HG03439 (cell line): ENCODE data around the gene CEP295NL.
"Not testable (repeated sequence)": the region's sequence is repeated elsewhere in the genome, so short reads cannot be mapped to it uniquely, and the experiment has no call there.

ENCODE experiments used
- ATAC-seq: cut with Tn5 transposase; IDR thresholded peaks from one replicate; pipeline ENCODE4 v1.9.1; 2021; ENCODE audit warnings: mild to moderate bottlenecking, moderate library complexity; ENCODE audit not compliant: unreplicated experiment

The CEP295NL gene, protein sequence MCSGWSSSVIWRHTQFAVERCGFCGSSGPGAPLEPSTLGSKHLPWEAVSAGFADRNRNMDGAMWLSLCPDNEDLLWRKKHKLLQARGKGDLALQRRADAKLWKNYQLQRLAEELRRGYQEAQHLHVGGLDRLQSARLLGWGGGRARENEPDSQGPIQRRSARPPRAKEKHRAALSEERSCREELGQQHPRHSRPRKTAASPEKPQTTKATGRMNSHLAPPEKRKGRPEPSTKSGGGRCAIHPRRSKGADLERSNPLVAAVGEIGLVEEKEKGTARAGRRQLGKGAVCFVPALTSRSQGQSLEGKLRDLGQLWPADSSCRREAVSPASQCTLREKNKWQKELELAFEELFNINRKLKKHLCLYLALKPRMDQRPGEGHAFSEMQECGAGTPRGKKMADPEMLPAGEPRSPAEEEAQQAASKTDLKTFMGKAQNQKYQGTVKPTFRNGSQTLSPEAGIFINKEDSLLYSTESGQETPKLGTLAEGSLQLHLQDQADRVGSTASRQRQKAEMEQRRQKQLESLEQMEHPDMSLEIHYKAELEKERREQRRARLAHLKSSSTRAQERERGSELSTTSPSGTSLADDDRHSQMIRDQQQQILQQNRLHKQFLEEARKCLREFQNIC

DNA sequence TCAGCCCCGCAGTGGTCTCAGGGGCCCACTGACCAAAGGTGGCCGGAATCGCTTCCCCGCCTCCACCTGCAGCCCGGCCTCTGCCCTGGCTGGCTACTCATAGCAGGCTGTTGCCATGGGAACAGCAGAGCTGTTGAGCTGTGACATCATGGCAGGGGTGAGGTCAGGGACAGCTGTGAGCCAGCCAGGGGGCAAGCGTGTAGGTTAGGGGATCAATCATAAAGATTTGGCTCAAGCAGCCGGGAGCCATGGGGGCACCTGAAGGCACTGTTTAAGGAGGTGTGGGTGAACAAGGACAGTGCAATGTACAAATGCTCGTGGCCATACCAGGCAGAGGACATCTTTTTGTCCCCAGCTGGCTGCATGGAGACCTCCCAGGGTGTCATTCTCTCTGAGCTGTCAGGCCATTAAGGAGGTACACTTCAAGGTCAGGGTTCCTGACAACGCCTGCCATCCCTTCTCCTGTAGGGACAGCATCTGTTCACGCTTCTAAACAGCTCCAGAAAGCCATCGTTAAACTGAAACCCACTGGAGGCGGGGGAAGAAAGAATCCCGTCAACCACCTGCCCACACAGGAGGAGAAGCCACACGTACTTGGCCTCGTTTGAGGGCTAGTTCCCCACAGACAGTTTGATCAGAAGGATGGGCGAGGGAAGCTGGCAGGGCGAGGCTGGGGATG is at the start of gene CEP295NL:
Gene CEP295NL (minus strand): TSS at position 101 of the 679 bp plus-strand sequence. CDS start 1,373 bp downstream, outside the sequence.
- no peak for ATAC-seq

DNA sequence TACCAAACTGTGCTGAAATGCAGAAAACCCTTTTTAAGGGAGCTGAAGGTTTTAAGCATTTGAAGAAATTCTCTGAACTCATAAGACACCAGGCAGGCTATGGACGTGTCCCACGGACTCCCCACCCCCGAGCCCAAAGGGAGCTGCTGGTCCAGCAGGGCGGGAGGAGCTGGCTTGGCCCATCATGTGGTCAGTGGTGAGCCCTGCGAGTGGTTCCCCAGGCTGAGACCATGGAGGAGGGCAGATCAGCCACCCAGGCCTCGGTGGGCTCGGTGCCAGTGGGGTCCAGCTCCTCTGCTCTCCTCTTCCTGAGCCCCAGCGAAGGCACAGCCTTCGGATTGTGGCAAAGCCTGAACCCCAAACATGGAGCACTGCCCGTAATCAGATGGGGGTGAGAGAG is 49.7 kb upstream of the CEP295NL start:
- ATAC-seq, result no peak

DNA sequence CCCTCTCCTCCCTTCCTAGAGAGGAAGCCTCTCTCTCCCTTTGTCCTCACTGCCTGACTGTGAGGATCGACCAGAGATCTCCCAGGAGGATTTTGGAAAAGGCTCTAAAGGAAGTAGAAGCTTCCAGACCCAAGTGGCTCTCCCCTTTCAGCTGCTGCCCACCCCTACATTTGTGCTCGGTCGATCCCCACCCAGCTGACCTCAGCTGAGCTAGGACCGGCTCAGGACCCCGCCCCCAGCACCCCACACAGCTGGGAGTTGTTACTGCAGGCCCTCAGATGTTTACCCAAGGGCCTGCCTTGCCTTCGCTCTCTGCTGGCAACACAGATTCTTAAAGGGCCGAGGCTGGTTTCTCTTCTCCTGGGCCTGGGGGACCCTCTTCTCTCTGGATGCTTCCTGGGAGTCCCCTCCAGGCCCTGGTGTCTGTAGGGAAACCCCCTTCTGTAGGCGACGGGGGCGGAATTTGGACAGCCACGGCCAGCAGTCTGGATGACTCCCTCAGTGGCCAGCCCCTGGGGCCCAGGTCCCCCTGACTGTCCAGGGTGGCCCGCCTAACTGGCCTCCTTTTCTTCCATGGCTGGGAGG is 49.1 kb upstream of the CEP295NL start:
- no peak for ATAC-seq

DNA sequence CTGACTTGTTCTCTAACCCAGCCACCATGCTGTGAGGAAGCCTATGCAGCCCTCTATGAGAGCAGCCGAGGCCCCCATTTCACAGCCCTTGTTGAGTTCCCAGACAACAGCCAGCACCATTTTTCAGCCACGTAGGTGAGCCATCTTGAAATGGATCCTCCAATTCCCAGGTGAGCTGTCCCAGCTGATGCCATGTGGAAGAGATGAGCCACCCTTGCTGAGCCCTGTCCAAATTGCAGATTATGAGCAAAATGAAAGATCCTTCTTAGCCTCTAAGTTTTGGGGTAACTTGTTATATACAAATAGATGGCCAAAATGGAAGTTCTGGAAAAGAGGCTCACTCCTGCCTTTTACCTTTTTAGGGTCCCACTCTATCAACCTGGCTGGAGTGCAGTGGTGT is 47.9 kb upstream of the CEP295NL start:
- no peak for ATAC-seq

DNA sequence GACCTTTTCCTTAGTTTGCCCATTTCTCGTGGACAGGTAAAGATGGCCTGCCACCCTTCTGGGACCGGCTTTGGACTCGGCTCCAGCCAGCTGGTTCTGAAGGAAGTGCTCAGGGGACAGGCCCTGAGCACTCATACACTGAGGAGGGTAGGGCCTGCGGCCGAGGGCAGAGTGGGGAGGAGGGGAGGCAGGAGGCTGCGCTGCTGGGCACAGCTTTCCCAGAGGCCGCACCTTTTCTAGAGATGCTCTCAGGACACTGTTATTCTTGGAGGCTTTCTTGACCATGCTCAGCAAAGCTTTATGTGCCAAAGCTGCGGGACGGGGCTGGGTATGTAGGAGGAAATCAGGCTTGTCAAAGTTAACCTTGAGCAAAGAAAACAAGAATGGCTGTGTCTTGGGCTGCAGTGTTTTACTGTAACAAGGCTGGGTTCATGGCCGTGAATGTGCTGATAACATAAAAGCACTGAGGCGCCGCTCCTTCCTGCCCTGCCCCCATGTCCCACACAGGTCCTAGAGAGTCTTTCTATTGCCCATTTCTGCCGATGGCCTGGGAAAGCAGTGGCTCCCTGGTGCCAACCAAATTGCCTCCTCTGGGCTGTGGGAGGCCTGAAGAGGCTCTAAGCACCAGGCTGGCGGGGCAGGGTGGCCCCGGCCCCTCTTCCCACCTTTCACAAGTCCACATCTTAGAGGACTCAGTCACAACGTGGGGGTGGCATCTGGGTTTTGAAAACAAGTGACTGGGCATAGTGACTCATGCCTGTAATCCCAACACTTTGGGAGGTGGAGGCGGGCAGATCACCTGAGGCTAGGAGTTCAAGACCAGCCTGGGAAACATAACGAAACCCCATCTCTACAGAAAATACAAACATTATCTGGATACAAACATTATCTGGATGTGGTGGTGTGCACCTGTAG is 44.5 kb upstream of the CEP295NL start:
- no peak for ATAC-seq

DNA sequence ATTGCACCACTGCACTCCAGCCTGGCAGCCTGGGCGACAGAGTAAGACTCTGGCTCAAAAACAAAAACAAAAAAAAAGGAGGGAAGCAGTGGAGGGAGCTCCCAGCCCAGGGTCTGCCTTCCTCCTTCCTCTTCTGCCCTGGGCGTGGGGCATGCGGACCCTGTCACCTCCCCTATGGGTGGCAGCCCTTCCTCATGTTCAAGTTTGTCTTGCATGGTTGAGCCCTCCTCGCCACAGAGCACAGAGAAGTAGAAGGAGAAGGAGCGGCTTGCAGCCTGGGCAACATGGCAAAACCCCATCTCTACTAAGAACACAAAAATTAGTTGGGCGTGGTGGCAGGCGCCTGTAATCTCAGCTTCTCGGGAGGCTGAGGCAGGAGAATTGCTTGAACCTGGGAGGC is 43.6 kb upstream of the CEP295NL start:
- no peak for ATAC-seq

DNA sequence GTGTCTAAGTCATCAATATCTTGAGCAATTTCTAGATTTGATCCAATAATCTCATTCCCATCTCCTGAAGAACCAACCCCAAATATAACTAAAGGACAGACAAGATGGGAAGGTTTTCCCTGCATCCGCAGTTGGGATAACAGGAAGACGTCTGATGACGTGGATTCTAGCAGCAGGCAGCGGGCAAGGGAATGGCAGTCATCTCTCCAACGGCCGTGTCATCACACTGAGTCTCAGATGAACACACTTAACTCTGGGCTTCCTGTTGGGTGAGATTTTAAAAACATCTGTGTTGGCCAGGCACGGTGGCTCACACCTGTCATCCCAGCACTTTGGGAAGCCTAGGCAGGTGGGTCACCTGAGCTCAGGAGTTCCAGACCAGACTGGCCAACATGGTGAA is 43.1 kb upstream of the CEP295NL start:
- ATAC-seq, result no peak

DNA sequence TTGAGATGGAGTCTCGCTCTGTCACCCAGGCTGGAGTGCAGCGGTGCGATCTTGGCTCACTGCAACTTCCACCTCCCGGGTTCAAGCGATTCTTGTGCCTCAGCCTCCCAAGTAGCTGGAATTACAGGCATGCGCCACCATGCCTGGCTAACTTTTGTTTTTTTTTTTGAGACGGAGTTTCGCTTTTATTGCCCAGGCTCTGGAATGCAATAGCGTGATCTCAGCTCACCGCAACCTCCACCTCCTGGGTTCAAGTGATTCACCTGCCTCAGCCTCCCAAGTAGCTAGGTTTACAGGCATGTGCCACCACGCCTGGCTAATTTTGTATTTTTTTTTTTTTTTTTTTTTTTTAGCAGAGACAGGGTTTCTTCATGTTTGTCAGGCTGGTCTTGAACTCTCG is 42.5 kb upstream of the CEP295NL start:
- not testable (repeated sequence) for ATAC-seq

DNA sequence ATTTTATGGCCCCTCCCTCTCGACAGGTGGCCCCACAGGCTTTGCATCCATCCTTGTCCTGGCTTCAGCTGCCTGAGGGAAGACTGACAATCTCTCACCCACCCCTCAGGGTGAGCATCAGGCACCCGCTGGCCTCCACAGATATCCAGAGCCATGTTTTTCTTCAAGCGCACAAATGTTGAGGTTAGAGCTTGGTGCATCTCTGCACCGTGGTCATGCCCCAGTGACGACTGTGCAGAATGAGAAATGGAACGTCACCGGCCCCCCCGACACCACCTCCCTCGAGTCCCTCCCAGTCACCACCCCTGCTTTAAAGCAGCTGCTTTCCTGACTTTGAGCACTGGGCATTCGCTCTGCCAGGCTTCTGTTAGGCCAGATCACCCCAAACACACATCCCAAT is 42.0 kb upstream of the CEP295NL start:
- no peak for ATAC-seq

DNA sequence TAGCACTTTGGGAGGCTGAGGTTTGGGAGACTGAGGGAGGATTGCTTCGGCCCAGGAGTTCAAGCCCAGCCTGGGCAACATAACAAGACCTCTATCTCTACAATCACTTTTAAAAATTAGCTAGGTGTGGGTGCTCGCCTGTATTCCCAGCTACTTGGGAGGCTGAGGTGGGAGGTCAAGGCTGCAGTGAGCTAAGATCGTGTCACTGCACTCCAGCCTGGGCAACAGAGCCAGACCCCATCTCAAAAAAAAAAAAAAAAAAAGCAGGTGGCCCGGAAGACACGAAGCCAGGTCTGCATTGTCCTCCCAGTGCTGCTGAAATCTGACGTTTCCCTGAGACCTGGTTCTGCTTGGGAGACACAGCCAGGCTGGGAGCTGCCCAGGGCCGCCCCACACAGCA is 41.0 kb upstream of the CEP295NL start:
- ATAC-seq, result no peak

DNA sequence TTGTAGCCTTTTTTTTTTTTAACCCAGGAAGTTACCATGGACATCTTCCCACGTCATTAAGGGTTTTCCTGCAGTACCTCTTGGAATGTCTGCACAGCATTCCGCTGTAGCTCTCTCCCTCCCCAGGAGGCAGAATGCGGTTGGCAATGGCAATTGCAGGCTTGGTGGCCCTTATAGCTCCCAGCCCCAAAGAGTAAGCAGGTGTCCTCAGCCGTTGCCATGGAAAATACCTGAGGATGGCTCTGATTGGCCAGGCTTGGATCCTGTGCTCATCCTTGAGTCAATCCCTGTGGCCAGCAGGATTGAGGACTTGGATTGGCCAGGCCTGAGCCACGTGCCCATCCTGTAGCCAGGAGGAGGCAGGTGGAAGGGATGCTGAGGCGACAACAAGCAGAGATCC is 37.7 kb upstream of the CEP295NL start:
- no peak for ATAC-seq

DNA sequence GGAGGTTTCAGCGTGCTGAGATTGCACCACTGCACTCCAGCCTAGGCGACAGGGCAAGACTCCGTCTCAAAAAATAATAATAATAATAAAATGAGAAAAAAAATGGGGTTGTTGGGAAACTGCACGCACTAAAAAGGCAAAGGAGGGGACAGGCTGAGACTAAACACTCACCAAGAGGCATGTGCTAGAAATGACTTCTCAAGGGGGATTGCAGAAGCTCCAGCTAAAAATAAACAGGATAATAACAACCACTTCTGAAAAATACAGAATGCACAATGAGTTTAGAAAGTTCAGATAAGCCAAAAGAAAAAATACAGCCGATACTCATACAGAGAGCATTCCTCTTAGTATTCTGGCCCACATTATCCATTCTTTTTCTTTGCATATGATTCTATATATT is 37.3 kb upstream of the CEP295NL start:
- ATAC-seq, result no peak

DNA sequence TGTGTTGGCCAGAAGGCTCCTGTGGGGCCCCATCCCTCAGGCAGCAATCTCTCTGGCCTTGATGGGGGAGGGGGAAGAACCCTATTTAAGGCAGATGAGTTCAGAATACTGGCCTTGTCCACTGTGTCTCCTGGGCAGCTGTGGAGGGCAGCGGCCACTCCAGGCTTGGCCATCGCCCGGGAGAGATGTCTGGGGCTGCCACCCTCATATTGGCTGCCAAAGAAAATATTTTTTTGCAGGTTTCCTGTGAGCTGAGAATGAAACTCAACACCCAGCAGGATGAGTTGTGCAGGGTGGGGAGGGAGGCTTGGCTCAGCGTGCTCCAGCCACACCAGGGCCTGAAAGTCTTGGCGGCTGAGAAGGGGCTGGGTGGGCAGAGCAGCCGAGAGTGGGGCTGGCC is 36.6 kb upstream of the CEP295NL start:
- ATAC-seq, result no peak

DNA sequence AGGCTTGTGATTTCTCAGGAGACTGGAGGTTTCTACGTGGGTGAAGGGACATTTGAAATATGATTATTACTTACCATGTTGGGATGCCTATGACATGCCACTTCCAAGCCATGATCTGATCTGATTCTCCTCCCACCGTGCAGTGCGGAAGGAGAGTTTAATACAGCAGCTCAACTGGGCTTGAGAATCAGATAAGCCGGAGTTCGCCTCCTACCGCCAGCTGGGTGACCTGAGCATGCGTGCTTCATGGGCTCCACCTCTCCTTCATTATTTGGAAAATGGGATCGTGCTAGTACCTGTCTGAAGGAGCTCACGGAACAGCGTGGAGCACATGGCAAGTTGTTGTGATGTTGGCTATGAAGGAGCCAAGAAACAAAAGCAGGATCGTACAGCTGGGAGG is 34.6 kb upstream of the CEP295NL start:
- no peak for ATAC-seq

DNA sequence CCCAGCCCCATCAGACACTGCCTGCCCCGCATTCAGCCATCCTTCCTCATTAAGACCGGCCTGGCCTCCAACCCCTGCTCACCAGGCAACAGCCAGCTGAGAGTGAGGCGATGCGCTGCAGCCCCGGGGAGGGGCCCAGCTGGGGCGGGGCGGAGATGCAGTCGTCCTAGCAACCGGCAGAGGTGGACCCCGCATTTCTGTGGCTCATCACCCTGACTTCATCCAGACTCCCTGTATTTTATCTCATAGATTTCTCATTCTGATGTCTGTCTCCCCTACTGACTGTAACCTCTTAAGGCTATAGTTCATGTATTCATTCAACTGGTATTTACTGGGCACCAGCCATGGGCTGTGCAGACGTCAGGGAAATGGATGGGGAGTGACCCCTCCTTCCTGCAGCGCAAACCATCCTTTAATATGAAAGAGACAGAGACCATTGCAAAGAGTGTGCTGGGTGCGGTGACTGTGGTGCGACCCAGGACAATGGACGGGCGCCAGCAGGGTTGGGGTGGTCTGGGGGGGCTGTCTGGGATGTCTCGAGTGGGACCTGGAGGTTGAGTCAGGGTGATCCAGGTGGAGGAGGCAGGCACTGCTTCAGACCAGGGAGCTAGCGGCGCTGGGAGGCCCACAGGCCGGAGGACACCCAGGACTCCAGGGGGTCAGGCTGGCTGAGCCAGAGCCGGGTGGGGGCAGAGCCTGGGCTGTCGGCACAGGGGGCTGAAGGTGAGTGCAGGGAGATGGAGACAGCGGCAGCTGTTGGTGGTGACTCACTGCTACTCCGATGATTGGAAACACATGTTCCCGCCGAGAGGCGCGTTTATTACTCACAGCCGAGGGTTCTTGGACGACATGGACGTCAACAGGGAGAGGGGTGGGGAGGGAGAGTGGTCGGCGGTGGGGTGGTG is 32.7 kb upstream of the CEP295NL start:
- no peak for ATAC-seq

DNA sequence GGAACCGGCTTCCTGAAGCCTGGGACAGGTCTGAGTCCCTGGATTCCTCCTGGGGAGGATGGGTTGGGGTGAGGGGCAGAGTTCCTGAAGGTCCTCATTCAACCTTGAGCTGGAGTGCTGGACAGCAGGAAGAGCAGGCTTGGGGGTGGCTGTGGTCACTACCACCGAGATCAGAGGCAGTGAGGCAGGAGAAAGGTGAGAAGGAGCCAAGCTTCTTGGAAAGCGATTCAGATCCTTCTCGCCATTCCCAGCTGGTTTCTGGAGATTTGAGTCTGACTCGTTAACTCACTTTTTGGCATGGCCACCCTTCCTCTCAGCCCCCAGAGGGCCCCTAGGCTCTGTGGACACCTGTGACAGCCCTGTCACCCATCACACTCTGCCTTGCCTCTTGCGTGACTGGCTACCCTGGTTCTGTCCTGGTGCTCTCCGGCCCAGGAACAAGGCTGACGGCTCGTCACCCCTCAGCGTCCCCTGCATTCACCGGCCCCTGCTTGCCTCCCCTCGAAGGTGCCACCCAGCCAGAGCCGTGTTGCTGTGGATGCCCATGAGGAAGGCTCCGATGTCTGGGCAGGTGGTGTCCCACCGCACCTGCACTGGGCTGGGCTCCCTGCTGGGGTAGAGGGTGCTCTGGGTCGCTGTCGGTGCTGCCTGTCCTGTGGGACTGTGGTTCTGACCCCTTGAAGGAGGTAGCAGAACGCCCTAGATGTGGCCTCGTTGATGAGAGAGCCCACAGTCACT is 31.8 kb upstream of the CEP295NL start:
- no peak for ATAC-seq

DNA sequence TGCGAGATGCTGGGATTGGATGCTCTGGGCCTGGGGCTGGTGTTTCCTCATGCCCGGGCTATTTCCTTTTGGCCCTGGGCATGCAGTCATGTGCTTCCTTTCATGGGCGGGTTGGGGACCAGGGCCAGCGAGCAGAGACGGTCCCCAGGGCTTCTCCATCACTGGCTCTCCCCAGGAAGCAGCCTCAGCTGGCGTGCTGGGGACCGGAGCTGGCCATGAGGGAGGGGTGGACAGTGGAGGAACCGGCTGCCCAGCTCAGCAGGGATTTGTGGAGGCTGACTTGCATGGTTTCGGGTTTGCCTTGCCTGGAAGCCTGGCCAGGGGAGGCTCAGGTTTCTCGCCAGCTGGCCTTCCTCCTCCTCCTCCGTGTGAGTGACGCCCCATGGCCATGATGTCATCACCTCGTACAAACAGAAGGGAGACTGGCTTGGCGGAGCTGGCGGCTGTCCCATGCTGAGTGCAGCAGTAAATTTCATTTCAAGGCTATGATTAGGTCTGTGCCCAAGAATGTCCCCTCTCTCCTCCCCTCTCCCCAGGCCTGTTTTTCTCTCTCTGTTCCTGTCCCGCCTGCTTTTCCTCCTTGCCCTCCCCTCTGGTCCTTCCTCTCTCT is 31.1 kb upstream of the CEP295NL start:
- ATAC-seq, result no peak
